Skeletal muscle tissue (tissue), 4 donors: Measurements from ENCODE around the gene ABCB1. TPM values are rescaled to one million over a fixed set of nuclear protein-coding genes. Genes with fewer than 3 reads are reported as not detected.
"Not testable (repeated sequence)": the region's sequence is repeated elsewhere in the genome, so short reads cannot be mapped to it uniquely, and the experiment has no call there.

ENCODE experiments used
- H3K27ac ChIP-seq: one replicate; pipeline ENCODE4 v1.7.0; 2013; ENCODE audit warnings: mild to moderate bottlenecking, low read depth, low read length, inconsistent platforms
- H3K27me3 ChIP-seq, 3 donors: one replicate each; pipeline ENCODE4 v1.7.0; 2013; ENCODE audit warnings: low read length in 3 of 3; ENCODE audit not compliant: control insufficient read depth in 3 of 3, insufficient read depth in 3 of 3
- H3K36me3 ChIP-seq, 3 donors: one replicate each; pipeline ENCODE4 v1.7.0; 2013; ENCODE audit warnings: low read length in 3 of 3; ENCODE audit not compliant: control insufficient read depth in 3 of 3, insufficient read depth in 3 of 3
- H3K4me1 ChIP-seq, 3 donors: one replicate each; pipeline ENCODE4 v1.7.0; 2013; ENCODE audit warnings: low read length in 3 of 3, mild to moderate bottlenecking in 3 of 3; ENCODE audit not compliant: control insufficient read depth in 3 of 3, insufficient read depth in 3 of 3
- H3K4me3 ChIP-seq, 3 donors: one replicate each; pipeline ENCODE4 v1.7.0; 2013; ENCODE audit warnings: low read length in 3 of 3
- H3K9ac ChIP-seq, 3 donors: one replicate each; pipeline ENCODE4 v1.7.0; 2013; ENCODE audit warnings: low read length in 3 of 3, mild to moderate bottlenecking in 3 of 3, moderate library complexity in 2 of 3, low read depth in 1 of 3
- H3K9me3 ChIP-seq, 3 donors: one replicate each; pipeline ENCODE4 v1.7.0; 2013; ENCODE audit warnings: low read length in 3 of 3; ENCODE audit not compliant: control insufficient read depth in 3 of 3
- total RNA-seq: library from RNA; depleted of rRNA; stranded (reverse); fragments of >200 nt; gene quantifications from one replicate; pipeline ENCODE4 v1.2.3, GENCODE V29; 2014
- donor health status: Osteomylitis.

Gene ABCB1
- total RNA-seq, 1 donor from 2014 or later = under 0.01 TPM

- peaks cover 11 to 20% (median 18%) of the 10 kb centered on the region in 3 donors for H3K4me1 ChIP-seq
- not testable (repeated sequence) for H3K27me3 ChIP-seq, H3K4me3 ChIP-seq, H3K9me3 ChIP-seq, H3K27ac ChIP-seq, H3K36me3 ChIP-seq
- peak overlapping the region in 1 of 3 donors; percentile 33 for H3K9ac ChIP-seq
Observed at GRCh38 chr7:87464830-87465533, 135.7 kb downstream of the ABCB1 start.

- no peaks in the 10 kb centered on the region for H3K27me3 ChIP-seq
- H3K4me1 ChIP-seq = peaks cover 11 to 20% (median 18%) of the 10 kb centered on the region in 3 donors
- no peaks in the 10 kb centered on the region for H3K36me3 ChIP-seq
- no peaks in the 10 kb centered on the region for H3K9me3 ChIP-seq
- H3K4me3 ChIP-seq = no peak overlapping the region
- H3K27ac ChIP-seq = no peak overlapping the region
- no peak overlapping the region for H3K9ac ChIP-seq
Observed at GRCh38 chr7:87463982-87464381, 136.7 kb downstream of the ABCB1 start.

GRCh38 chr7:87460444-87460843 is 140.2 kb downstream of the ABCB1 start:
- peaks cover 11 to 33% (median 27%) of the 10 kb centered on the region in 3 donors for H3K4me1 ChIP-seq
- not testable (repeated sequence) for H3K9me3 ChIP-seq, H3K9ac ChIP-seq, H3K36me3 ChIP-seq, H3K27ac ChIP-seq, H3K4me3 ChIP-seq, H3K27me3 ChIP-seq

DNA sequence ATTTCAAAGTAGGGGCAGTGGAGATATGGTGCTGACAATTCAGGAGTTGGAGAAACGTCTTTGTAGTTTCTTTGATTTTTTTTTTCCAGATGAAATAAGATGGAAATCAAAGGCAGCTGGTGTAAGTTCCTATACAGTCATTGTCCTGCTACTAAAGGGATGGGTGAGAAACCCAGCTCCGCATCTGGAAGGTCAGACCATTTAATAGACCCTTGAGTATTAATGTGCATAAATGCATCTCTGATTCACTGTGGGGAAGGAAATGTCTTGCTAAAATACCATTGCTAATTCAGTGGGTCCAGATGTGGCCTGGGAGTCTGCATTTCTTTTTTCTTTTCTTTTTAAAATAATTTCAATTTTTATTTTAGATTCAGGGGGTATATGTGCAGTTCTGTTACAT is 140.7 kb downstream of the ABCB1 start:
- no peak overlapping the region for H3K9ac ChIP-seq
- H3K27me3 ChIP-seq = no peaks in the 10 kb centered on the region
- H3K36me3 ChIP-seq = no peaks in the 10 kb centered on the region
- H3K27ac ChIP-seq = no peak overlapping the region
- H3K9me3 ChIP-seq = no peaks in the 10 kb centered on the region
- H3K4me1 ChIP-seq = peaks cover 7 to 29% (median 24%) of the 10 kb centered on the region in 3 donors
- H3K4me3 ChIP-seq = no peak overlapping the region

DNA sequence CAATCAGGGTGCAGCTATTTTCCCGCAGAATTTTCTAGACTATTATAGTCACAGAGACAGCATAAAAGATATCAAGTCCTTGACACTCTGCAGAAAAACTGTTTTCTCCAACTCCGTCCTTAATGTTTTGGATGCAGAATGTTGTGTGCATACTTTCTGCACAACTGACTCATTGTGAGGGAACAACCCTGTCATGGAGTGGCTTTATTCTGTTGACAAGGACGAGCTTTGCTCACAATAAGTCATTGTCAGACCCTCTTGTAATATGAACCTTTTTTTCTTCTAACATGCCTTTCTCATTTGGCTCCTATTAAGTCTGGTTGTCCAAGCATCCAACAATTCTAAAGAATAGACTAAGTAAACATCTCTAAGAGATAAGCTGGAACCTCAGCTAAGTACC is 142.5 kb downstream of the ABCB1 start:
- Histone ChIP-seq H3K36me3 (no peaks in the 10 kb centered on the region), H3K4me3 (no peak overlapping the region), H3K9me3 (no peaks in the 10 kb centered on the region), H3K27ac (no peak overlapping the region), H3K27me3 (no peaks in the 10 kb centered on the region), H3K9ac (no peak overlapping the region), H3K4me1 (peaks cover 0 to 15% (median 8%) of the 10 kb centered on the region in 3 donors)

DNA sequence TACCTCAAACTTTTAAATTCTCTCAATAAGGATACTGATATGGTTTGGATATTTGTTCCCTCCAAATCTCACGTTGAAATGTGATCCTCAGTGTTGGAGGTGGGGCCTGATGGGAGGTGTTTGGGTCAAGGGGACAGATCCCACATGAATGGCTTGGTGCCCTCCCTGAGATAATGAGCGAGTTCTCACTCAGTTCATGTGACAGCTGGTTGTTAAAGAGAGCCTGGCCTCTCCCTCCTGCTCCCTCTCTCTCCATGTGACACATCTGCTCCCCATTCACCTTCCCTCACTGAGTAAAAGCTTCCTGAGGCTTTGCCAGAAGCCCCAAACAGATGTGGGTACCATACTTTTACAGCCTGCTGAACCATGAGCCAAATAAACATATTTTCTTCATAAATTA is 144.4 kb downstream of the ABCB1 start:
- Histone ChIP-seq H3K27ac (peak overlapping the region; percentile 25), H3K9me3 (no peaks in the 10 kb centered on the region), H3K9ac (no peak overlapping the region), H3K27me3 (no peaks in the 10 kb centered on the region), H3K4me3 (no peak overlapping the region), H3K4me1 (peaks cover 0 to 15% (median 8%) of the 10 kb centered on the region in 3 donors), H3K36me3 (peaks cover 0 to 15% (median 3%) of the 10 kb centered on the region in 3 donors)

Other genes starting within 250 kb of the ABCB1 start
- gene ABCB4, start 125.2 kb downstream of the ABCB1 start, total RNA-seq = under 0.01 TPM
- not detected for gene RUNDC3B, start 27.5 kb upstream of the ABCB1 start, total RNA-seq